Measurements from ENCODE around the gene APC.

Gene APC

DNA sequence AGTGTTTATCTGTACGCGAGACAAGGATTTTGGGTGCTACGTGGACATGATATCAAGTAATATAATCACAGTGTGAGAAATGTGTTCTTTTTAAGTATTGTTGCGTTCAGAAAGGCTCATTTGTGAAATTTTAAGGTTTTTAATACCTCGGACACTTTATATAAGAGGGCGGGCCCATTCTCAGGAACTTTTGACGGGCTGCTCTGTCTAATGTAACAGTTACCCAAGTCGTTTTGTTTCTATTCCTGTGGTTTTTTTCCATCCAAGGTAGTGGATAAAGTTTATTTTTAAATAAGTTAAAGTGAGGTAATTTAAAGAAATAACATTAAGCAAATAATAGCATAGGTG lies 123.9 kb downstream of the APC start:
- Histone ChIP-seq H4K20me1 (ENCODE audit: insufficient read depth, low read length) (no peaks in the 10 kb centered on the region), H2AFZ (ENCODE audit: low read length) (peak overlapping the region; percentile 64), H3K79me2 (ENCODE audit: low read length) (peaks cover 51% of the 10 kb centered on the region), H3K9me2 (replicated peaks; ENCODE audit: insufficient read depth, low read length) (no peaks in the 10 kb centered on the region), H3K27me3 (replicated peaks; ENCODE audit: insufficient read depth, low read length) (no peaks in the 10 kb centered on the region), H3K27ac (ENCODE audit: low read length) (peak overlapping the region; percentile 77), H3K4me1 (ENCODE audit: low read length) (peaks cover 9% of the 10 kb centered on the region), H3K4me3 (ENCODE audit: low read length) (peak overlapping the region; percentile 87), H3F3A (ENCODE audit: insufficient read depth, low read length) (peaks cover 5% of the 10 kb centered on the region), H3K9me3 (replicated peaks; ENCODE audit: insufficient read depth, low read length) (no peaks in the 10 kb centered on the region), H3K36me3 (replicated peaks; ENCODE audit: insufficient read depth, low read length) (peaks cover 18% of the 10 kb centered on the region), H3K9ac (ENCODE audit: low read length) (peak overlapping the region; percentile 92), H3K4me2 (ENCODE audit: low read depth, low read length) (peak overlapping the region; percentile 64)
- TF ChIP-seq, protein P1, sequence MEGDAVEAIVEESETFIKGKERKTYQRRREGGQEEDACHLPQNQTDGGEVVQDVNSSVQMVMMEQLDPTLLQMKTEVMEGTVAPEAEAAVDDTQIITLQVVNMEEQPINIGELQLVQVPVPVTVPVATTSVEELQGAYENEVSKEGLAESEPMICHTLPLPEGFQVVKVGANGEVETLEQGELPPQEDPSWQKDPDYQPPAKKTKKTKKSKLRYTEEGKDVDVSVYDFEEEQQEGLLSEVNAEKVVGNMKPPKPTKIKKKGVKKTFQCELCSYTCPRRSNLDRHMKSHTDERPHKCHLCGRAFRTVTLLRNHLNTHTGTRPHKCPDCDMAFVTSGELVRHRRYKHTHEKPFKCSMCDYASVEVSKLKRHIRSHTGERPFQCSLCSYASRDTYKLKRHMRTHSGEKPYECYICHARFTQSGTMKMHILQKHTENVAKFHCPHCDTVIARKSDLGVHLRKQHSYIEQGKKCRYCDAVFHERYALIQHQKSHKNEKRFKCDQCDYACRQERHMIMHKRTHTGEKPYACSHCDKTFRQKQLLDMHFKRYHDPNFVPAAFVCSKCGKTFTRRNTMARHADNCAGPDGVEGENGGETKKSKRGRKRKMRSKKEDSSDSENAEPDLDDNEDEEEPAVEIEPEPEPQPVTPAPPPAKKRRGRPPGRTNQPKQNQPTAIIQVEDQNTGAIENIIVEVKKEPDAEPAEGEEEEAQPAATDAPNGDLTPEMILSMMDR (IDR thresholded peaks at IDR 0.05; ENCODE audit: low read length): no peak
- TF ChIP-seq EZH2 (optimal IDR thresholded peaks at IDR 0.05; ENCODE audit: low read depth, low read length) (no peak), EZH2phosphoT487 (IDR thresholded peaks at IDR 0.05; ENCODE audit: low read length) (no peak)
- DNase-seq: no peak

DNA sequence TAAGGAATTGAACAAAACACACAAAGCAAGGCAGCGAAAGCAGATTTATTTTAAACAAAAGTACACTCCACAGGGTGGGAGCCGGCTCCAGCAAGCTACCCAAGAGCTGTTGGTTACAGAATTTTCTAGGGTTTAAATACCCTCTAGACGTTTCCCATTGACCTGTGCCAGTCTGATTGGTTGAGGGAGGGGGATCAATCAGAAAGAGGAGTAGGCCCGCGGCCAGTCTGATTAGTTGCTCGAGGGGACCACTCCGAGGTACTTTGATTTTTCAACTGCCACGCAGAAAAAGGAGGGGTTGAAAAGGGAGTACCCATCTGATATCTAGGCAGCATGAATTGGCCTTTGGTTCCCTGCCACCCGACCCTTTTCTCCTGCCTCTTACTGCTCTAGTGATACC lies 124.4 kb downstream of the APC start:
- no peaks in the 10 kb centered on the region for H3K9me3 ChIP-seq (replicated peaks; ENCODE audit: insufficient read depth, low read length)
- no peak for TF ChIP-seq EZH2 (optimal IDR thresholded peaks at IDR 0.05; ENCODE audit: low read depth, low read length)
- TF ChIP-seq EZH2phosphoT487 (IDR thresholded peaks at IDR 0.05; ENCODE audit: low read length): no peak
- TF ChIP-seq, protein P1 (IDR thresholded peaks at IDR 0.05; ENCODE audit: low read length): no peak
- peaks cover 9% of the 10 kb centered on the region for H3F3A ChIP-seq (ENCODE audit: insufficient read depth, low read length)
- no peak for DNase-seq
- H2AFZ ChIP-seq (ENCODE audit: low read length): no peak overlapping the region
- H4K20me1 ChIP-seq (ENCODE audit: insufficient read depth, low read length): no peaks in the 10 kb centered on the region
- H3K27ac ChIP-seq (ENCODE audit: low read length): no peak overlapping the region
- peak overlapping the region; percentile 92; the same call in 1 of the 2 replicates for H3K9ac ChIP-seq (ENCODE audit: low read length)
- peaks cover 9% of the 10 kb centered on the region for H3K4me1 ChIP-seq (ENCODE audit: low read length)
- H3K27me3 ChIP-seq (replicated peaks; ENCODE audit: insufficient read depth, low read length): no peaks in the 10 kb centered on the region
- H3K4me2 ChIP-seq (ENCODE audit: low read depth, low read length): peak overlapping the region; percentile 64
- H3K9me2 ChIP-seq (replicated peaks; ENCODE audit: insufficient read depth, low read length): no peaks in the 10 kb centered on the region
- H3K36me3 ChIP-seq (replicated peaks; ENCODE audit: insufficient read depth, low read length): peaks cover 19% of the 10 kb centered on the region
- peak overlapping the region; percentile 87 for H3K4me3 ChIP-seq (ENCODE audit: low read length)
- H3K79me2 ChIP-seq (ENCODE audit: low read length): peaks cover 56% of the 10 kb centered on the region

DNA sequence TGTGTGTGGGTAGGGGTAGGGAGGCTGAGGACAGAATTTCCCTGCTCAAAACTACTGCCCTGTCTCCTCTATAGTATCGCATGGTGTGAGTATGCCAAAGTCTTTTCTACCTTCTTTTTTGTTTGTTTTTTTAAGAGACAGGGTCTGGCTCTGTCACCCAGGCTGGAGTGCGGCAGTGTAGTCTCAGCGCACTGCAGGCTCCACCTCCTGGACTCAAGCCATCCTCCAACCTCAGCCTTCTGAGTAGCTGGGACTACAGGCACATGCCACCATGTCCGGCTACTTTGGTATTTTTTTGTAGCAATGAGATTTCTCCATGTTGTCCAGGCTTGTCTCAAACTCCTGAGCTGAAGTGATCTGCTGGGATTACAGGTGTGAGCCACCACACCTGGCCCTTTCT lies 125.9 kb downstream of the APC start:
- Histone ChIP-seq H3K9me2 (replicated peaks; ENCODE audit: insufficient read depth, low read length) (no peaks in the 10 kb centered on the region), H3K9ac (ENCODE audit: low read length) (no peak overlapping the region), H3K27ac (ENCODE audit: low read length) (no peak overlapping the region), H3K4me1 (ENCODE audit: low read length) (peaks cover 18% of the 10 kb centered on the region), H3K4me3 (ENCODE audit: low read length) (no peak overlapping the region), H3K4me2 (ENCODE audit: low read depth, low read length) (no peak overlapping the region), H3K79me2 (ENCODE audit: low read length) (peaks cover 68% of the 10 kb centered on the region), H3F3A (ENCODE audit: insufficient read depth, low read length) (peaks cover 16% of the 10 kb centered on the region), H4K20me1 (ENCODE audit: insufficient read depth, low read length) (no peaks in the 10 kb centered on the region), H3K27me3 (replicated peaks; ENCODE audit: insufficient read depth, low read length) (no peaks in the 10 kb centered on the region), H3K9me3 (replicated peaks; ENCODE audit: insufficient read depth, low read length) (no peaks in the 10 kb centered on the region), H3K36me3 (replicated peaks; ENCODE audit: insufficient read depth, low read length) (peaks cover 27% of the 10 kb centered on the region), H2AFZ (ENCODE audit: low read length) (no peak overlapping the region)
- TF ChIP-seq, protein P1 (IDR thresholded peaks at IDR 0.05; ENCODE audit: low read length): no peak
- TF ChIP-seq EZH2 (optimal IDR thresholded peaks at IDR 0.05; ENCODE audit: low read depth, low read length): no peak
- no peak for TF ChIP-seq EZH2phosphoT487 (IDR thresholded peaks at IDR 0.05; ENCODE audit: low read length)
- no peak for DNase-seq
